Measurements from ENCODE around the gene CENPM.

DNA sequence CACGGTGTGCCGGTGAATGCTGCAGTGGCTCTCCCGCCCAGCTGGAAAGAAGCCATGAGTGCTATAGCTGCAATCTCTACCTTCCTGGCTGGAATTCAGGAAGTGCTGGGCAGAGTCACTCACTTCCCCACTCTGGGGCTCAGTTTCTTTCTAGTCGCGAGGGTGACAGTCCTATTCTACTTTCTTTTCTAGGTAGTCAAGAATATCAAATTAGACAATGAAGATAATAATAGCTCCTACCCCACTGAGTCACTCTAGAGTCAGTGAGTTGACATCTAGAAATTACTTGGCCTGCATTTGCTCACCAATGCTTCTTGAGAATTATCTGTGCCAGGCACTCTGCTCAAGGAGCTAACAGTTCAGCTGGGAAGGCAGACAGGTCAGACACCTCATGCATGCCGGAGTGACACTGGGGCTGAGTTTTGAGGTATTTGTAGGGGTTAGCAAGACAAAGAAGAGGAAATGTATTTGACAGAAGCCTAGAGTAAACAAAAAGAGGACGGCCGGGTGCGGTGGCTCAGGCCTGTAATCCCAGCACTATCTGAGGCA, 3.2 kb downstream of the CENPM start:
- TF ChIP-seq CTCF (conservative IDR thresholded peaks at IDR 0.05; ENCODE audit: low read depth, low read length) (no peak), EZH2 (IDR thresholded peaks at IDR 0.05; ENCODE audit: low read length, unreplicated experiment) (no peak)

All from PC-3 (cell line).